SK-N-SH treated with all-trans-retinoic acid at 6 μM for 48 hours (cell line): ENCODE measurements around the gene DAB2IP.

Experiments
- ATAC-seq: fragments of 200-7000 bp; cut with Tn5 transposase; 3 replicates; pipeline ENCODE4 v1.9.1; 2020; ENCODE audit warnings: mild to moderate bottlenecking, moderate library complexity
- ARNTL ChIP-seq: fragments of 450-650 bp; formaldehyde crosslinking; IDR thresholded peaks from 2 replicates; pipeline ENCODE4 v1.5.0; 2020; ENCODE audit warnings: low read depth, mild to moderate bottlenecking, moderate library complexity, borderline replicate concordance
- BACH2 ChIP-seq: fragments of 250-450 bp; sonication (Bioruptor Pico); IDR thresholded peaks from 2 replicates; pipeline ENCODE4 v1.9.0; 2021; ENCODE audit warnings: mild to moderate bottlenecking, borderline replicate concordance
- CSDC2 ChIP-seq: fragments of 250-450 bp; sonication (Bioruptor Pico); IDR thresholded peaks from 2 replicates; pipeline ENCODE4 v1.5.0; 2020; ENCODE audit warnings: mild to moderate bottlenecking, moderate library complexity
- CSRNP3 ChIP-seq: fragments of 250-450 bp; sonication (Bioruptor Pico); IDR thresholded peaks from 2 replicates; pipeline ENCODE4 v1.5.1; 2021; ENCODE audit warnings: mild to moderate bottlenecking, moderate library complexity
- ESRRG ChIP-seq: fragments of 250-450 bp; sonication (Bioruptor Pico); IDR thresholded peaks from 2 replicates; pipeline ENCODE4 v1.6.1; 2021; ENCODE audit warnings: mild to moderate bottlenecking
- ISL1 ChIP-seq: fragments of 250-450 bp; sonication (Bioruptor Pico); IDR thresholded peaks from 2 replicates; pipeline ENCODE4 v2.1.2; 2022; ENCODE audit warnings: mild to moderate bottlenecking, moderate library complexity
- OSR1 ChIP-seq: fragments of 250-450 bp; sonication (Bioruptor Pico); IDR thresholded peaks from 2 replicates; pipeline ENCODE4 v1.8.0; 2022; ENCODE audit warnings: moderate library complexity, mild to moderate bottlenecking, inconsistent platforms
- PATZ1 ChIP-seq: fragments of 250-450 bp; sonication (Bioruptor Pico); IDR thresholded peaks from 2 replicates; pipeline ENCODE4 v1.8.0; 2020; ENCODE audit warnings: mild to moderate bottlenecking, moderate library complexity, borderline replicate concordance
- PPARA ChIP-seq: fragments of 250-450 bp; sonication (Bioruptor Pico); IDR thresholded peaks from 2 replicates; pipeline ENCODE4 v1.5.0; 2020; ENCODE audit warnings: mild to moderate bottlenecking, borderline replicate concordance
- RARB ChIP-seq: fragments of 250-450 bp; sonication (Bioruptor Pico); IDR thresholded peaks from 2 replicates; pipeline ENCODE4 v1.8.0; 2021; ENCODE audit warnings: mild to moderate bottlenecking, moderate library complexity
- TCF4 ChIP-seq: fragments of 250-450 bp; sonication (Bioruptor Pico); IDR thresholded peaks from 2 replicates; pipeline ENCODE4 v1.8.0; 2021; ENCODE audit warnings: mild to moderate bottlenecking, moderate library complexity, borderline replicate concordance
- TOX ChIP-seq: fragments of 250-450 bp; sonication (Bioruptor Pico); IDR thresholded peaks from 2 replicates; pipeline ENCODE4 v1.8.0; 2021; ENCODE audit warnings: mild to moderate bottlenecking, moderate library complexity, borderline replicate concordance
- ZC3H10 ChIP-seq: fragments of 250-450 bp; sonication (Bioruptor Pico); IDR thresholded peaks from 2 replicates; pipeline ENCODE4 v1.5.1; 2021; ENCODE audit warnings: mild to moderate bottlenecking, moderate library complexity
- ZFP3 ChIP-seq: fragments of 250-450 bp; sonication (Bioruptor Pico); IDR thresholded peaks from 2 replicates; pipeline ENCODE4 v1.5.0; 2020; ENCODE audit warnings: mild to moderate bottlenecking, moderate library complexity
- ZFP30 ChIP-seq: fragments of 450-650 bp; formaldehyde crosslinking; IDR thresholded peaks from 2 replicates; pipeline ENCODE4 v1.5.0; 2022; ENCODE audit warnings: mild to moderate bottlenecking, moderate library complexity
- ZNF70 ChIP-seq: fragments of 450-650 bp; formaldehyde crosslinking; IDR thresholded peaks from 2 replicates; pipeline ENCODE4 v1.5.0; 2020; ENCODE audit warnings: mild to moderate bottlenecking, moderate library complexity
- ZNF8 ChIP-seq: fragments of 450-650 bp; formaldehyde crosslinking; IDR thresholded peaks from 2 replicates; pipeline ENCODE4 v1.5.0; 2020; ENCODE audit warnings: mild to moderate bottlenecking, moderate library complexity
- TF ChIP-seq, protein P1 (sequence below): fragments of 250-450 bp; sonication (Bioruptor Pico); IDR thresholded peaks from 2 replicates; pipeline ENCODE4 v1.5.0; 2020; ENCODE audit warnings: mild to moderate bottlenecking, moderate library complexity

DAB2IP gene

DNA sequence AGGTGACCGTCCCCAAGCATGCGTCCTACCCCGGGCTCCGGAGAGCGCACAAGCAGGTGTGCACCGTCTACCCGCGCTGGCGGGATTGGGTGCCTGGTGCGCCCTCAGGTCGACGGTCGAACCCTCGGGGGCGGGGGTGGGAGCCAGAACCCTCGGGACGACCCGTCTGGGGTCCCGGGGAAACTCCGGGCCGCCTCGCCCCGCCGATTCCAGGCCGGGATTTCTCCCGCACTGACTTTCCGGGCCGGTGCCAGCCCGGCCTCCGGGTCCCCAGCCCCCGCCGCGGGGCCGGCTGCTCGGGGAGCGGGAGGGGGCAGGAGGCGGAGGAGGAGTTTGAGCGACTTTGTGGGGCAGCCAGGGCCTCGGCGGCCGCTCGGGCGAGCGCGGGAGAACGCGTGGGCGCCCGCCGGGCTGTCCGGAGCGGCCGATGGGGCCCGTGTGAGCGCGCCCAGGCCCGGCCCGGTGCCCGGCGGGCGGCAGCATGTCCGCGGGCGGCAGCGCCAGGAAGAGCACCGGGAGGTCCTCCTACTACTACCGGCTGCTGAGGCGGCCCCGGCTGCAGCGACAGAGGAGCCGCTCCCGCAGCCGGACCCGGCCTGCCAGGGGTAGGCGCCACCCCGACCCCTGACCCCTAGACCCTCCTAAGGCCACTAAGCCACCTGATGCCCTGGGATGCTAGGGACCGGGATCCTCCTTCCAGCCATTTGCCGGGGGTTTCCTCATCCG, at the start of gene DAB2IP:
TSS of gene DAB2IP (plus strand) at position 340 of the 726 bp plus-strand sequence. CDS start at position 482, 142 bp downstream.
- TF ChIP-seq ARNTL (CRISPR knock-in tag) = no peak
- TF ChIP-seq, protein P1, sequence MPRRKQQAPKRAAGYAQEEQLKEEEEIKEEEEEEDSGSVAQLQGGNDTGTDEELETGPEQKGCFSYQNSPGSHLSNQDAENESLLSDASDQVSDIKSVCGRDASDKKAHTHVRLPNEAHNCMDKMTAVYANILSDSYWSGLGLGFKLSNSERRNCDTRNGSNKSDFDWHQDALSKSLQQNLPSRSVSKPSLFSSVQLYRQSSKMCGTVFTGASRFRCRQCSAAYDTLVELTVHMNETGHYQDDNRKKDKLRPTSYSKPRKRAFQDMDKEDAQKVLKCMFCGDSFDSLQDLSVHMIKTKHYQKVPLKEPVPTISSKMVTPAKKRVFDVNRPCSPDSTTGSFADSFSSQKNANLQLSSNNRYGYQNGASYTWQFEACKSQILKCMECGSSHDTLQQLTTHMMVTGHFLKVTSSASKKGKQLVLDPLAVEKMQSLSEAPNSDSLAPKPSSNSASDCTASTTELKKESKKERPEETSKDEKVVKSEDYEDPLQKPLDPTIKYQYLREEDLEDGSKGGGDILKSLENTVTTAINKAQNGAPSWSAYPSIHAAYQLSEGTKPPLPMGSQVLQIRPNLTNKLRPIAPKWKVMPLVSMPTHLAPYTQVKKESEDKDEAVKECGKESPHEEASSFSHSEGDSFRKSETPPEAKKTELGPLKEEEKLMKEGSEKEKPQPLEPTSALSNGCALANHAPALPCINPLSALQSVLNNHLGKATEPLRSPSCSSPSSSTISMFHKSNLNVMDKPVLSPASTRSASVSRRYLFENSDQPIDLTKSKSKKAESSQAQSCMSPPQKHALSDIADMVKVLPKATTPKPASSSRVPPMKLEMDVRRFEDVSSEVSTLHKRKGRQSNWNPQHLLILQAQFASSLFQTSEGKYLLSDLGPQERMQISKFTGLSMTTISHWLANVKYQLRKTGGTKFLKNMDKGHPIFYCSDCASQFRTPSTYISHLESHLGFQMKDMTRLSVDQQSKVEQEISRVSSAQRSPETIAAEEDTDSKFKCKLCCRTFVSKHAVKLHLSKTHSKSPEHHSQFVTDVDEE (CRISPR knock-in tag) = no peak; the same call in 1 of the 2 replicates
- TF ChIP-seq ZFP30 (CRISPR knock-in tag) = no peak
- no peak for TF ChIP-seq PATZ1
- TF ChIP-seq CSDC2 = no peak
- no peak for TF ChIP-seq CSRNP3 (CRISPR knock-in tag)
- TF ChIP-seq PPARA (CRISPR knock-in tag) = no peak
- no peak for TF ChIP-seq TCF4
- no peak for TF ChIP-seq RARB (CRISPR knock-in tag)
- no peak for TF ChIP-seq BACH2 (CRISPR knock-in tag)
- no peak for TF ChIP-seq ZFP3 (CRISPR knock-in tag)
- peak; percentile 68 for ATAC-seq

- TF ChIP-seq, protein P1 (CRISPR knock-in tag) = no peak
- TF ChIP-seq ESRRG (CRISPR knock-in tag) = no peak
- no peak for TF ChIP-seq ISL1 (CRISPR knock-in tag)
- no peak for TF ChIP-seq ZFP30 (CRISPR knock-in tag)
- no peak for TF ChIP-seq PATZ1
- TF ChIP-seq CSRNP3 (CRISPR knock-in tag) = no peak
- no peak for TF ChIP-seq OSR1 (CRISPR knock-in tag)
- TF ChIP-seq RARB (CRISPR knock-in tag) = no peak
- TF ChIP-seq ZC3H10 = no peak
- no peak for TF ChIP-seq PPARA (CRISPR knock-in tag)
- no peak for TF ChIP-seq ZNF8 (CRISPR knock-in tag)
- TF ChIP-seq TOX (CRISPR knock-in tag) = no peak
- TF ChIP-seq ZFP3 (CRISPR knock-in tag) = no peak
- no peak for TF ChIP-seq ARNTL (CRISPR knock-in tag)
- TF ChIP-seq BACH2 (CRISPR knock-in tag) = no peak
- no peak for TF ChIP-seq TCF4
- TF ChIP-seq ZNF70 (CRISPR knock-in tag) = no peak
- TF ChIP-seq CSDC2 = no peak
- no peak for ATAC-seq
Measured at GRCh38 chr9:121603028-121603427, 48.4 kb upstream of the DAB2IP start.
